Measurements from ENCODE around the gene CDHR3. TPM values are rescaled to one million over a fixed set of nuclear protein-coding genes. Genes with fewer than 3 reads are reported as not detected.

CDHR3 gene
- total and polyA plus RNA-seq, 2 donors (not counting 3 experiments of a cell fraction or from before 2014, with no cell fraction given), result 0.46 to 2.3 TPM

GRCh38 chr7:106057962-106058927 is 95.2 kb downstream of the CDHR3 start:
- H3K4me2 ChIP-seq (ENCODE audit: insufficient read depth, low read length), result no peak overlapping the region
- no peaks in the 10 kb centered on the region for H3K4me1 ChIP-seq (ENCODE audit: control insufficient read depth, extremely low read depth, insufficient read depth, low read length)
- dilution Hi-C loops (cut with MboI; ENCODE audit: extremely low pct_ligation_motif_present, low sequenced_read_pairs), result loop anchor here (25.0 kb wide), 1 partner anchor 104 kb away; no protein-coding TSS in a partner anchor
- no peak for TF ChIP-seq MYC (IDR thresholded peaks at IDR 0.05; ENCODE audit: low read depth, low read length)
- ChIA-PET CTCF (interaction anchor here (0.9 to 8.8 kb wide), 8 partner anchors 9 to 109 kb away, joined by 3 to 209 read pairs (median 4); no protein-coding TSS in a partner anchor), POLR2A (no interaction called here)
- no peaks in the 10 kb centered on the region for H3K79me2 ChIP-seq (ENCODE audit: control insufficient read depth, insufficient read depth, low read length)
- H3K9ac ChIP-seq (replicated peaks; ENCODE audit: extremely low read depth, insufficient read depth, low read length), result no peak overlapping the region
- no peak overlapping the region for H3K27ac ChIP-seq (ENCODE audit: insufficient read depth, low read depth, low read length)
- FAIRE-seq (no peak), DNase-seq (ENCODE audit: low read depth, low spot score) (no peak)
- no peaks in the 10 kb centered on the region for H4K20me1 ChIP-seq (replicated peaks; ENCODE audit: control insufficient read depth, extremely low read depth, insufficient read depth, low read length)
- H3K9me3 ChIP-seq (replicated peaks; ENCODE audit: control insufficient read depth, insufficient read depth, low read length), result no peaks in the 10 kb centered on the region
- H2AFZ ChIP-seq (ENCODE audit: low read depth, low read length), result no peak overlapping the region
- no peak overlapping the region for H3K4me3 ChIP-seq (replicated peaks in 1 of 3; ENCODE audit: insufficient read depth in 1 of 3, low read depth in 1 of 3, low read length in 3 of 3)
- H3K27me3 ChIP-seq (ENCODE audit: control insufficient read depth in 2 of 2, insufficient read depth in 2 of 2, low read length in 2 of 2), result peaks cover 0 to 3% of the 10 kb centered on the region in 2 experiments
- no peaks in the 10 kb centered on the region for H3K36me3 ChIP-seq (ENCODE audit: control insufficient read depth in 2 of 2, extremely low read depth in 1 of 2, insufficient read depth in 2 of 2, low read length in 2 of 2)
- intact Hi-C loops (cut with micrococcal nuclease), result loop anchor here (1.0 kb wide), 2 partner anchors 95 to 108 kb away; no protein-coding TSS in a partner anchor
- H3K9me1 ChIP-seq (replicated peaks; ENCODE audit: control insufficient read depth, extremely low read depth, insufficient read depth, low read length), result no peaks in the 10 kb centered on the region
- no TSS peak for BruUV-seq (replicated peaks)

- DNase-seq (ENCODE audit: low read depth, low spot score) (no peak), FAIRE-seq (no peak)
- H3K4me2 ChIP-seq (ENCODE audit: insufficient read depth, low read length), result no peak overlapping the region
- H3K27me3 ChIP-seq (ENCODE audit: control insufficient read depth in 2 of 2, insufficient read depth in 2 of 2, low read length in 2 of 2), result peaks cover 0 to 3% of the 10 kb centered on the region in 2 experiments
- no peaks in the 10 kb centered on the region for H3K79me2 ChIP-seq (ENCODE audit: control insufficient read depth, insufficient read depth, low read length)
- ChIA-PET POLR2A (no interaction called here), CTCF (interaction anchor here (0.9 to 8.8 kb wide), 6 partner anchors 13 to 108 kb away, joined by 3 to 209 read pairs (median 6); no protein-coding TSS in a partner anchor)
- H3K27ac ChIP-seq (ENCODE audit: insufficient read depth, low read depth, low read length), result no peak overlapping the region
- H3K9me1 ChIP-seq (replicated peaks; ENCODE audit: control insufficient read depth, extremely low read depth, insufficient read depth, low read length), result no peaks in the 10 kb centered on the region
- no TSS peak for BruUV-seq (replicated peaks)
- H4K20me1 ChIP-seq (replicated peaks; ENCODE audit: control insufficient read depth, extremely low read depth, insufficient read depth, low read length), result no peaks in the 10 kb centered on the region
- intact Hi-C loops (cut with micrococcal nuclease) (no loop called here), dilution Hi-C loops (cut with MboI; ENCODE audit: extremely low pct_ligation_motif_present, low sequenced_read_pairs) (loop anchor here (25.0 kb wide), 1 partner anchor 103 kb away; no protein-coding TSS in a partner anchor)
- TF ChIP-seq POLR2A (IDR thresholded peaks at IDR 0.05; ENCODE audit: low read depth, low read length) (no peak), CTCF (IDR thresholded peaks at IDR 0.05; ENCODE audit: extremely low read depth in 1 of 2, insufficient read depth in 1 of 2, low read depth in 1 of 2, low read length in 2 of 2) (no peak), POLR2AphosphoS5 (IDR thresholded peaks at IDR 0.05; ENCODE audit: insufficient read depth, low read depth, low read length) (no peak), FOS (IDR thresholded peaks at IDR 0.05; ENCODE audit: borderline replicate concordance, insufficient read depth, low read length) (no peak), JUN (IDR thresholded peaks at IDR 0.05; ENCODE audit: borderline replicate concordance, insufficient read depth, insufficient read length, low read depth) (no peak), GATA2 (IDR thresholded peaks at IDR 0.05; ENCODE audit: insufficient read depth, insufficient read length, low read depth, low read length) (no peak), MAX (IDR thresholded peaks at IDR 0.05; ENCODE audit: insufficient read depth, insufficient read length) (no peak), EZH2 (IDR thresholded peaks at IDR 0.05; ENCODE audit: borderline replicate concordance, low read depth, low read length, severe bottlenecking) (no peak), MYC (IDR thresholded peaks at IDR 0.05; ENCODE audit: low read depth, low read length) (no peak)
- peaks cover 6% of the 10 kb centered on the region for H3K4me1 ChIP-seq (ENCODE audit: control insufficient read depth, extremely low read depth, insufficient read depth, low read length)
- no peaks in the 10 kb centered on the region for H3K36me3 ChIP-seq (ENCODE audit: control insufficient read depth in 2 of 2, extremely low read depth in 1 of 2, insufficient read depth in 2 of 2, low read length in 2 of 2)
- no peak overlapping the region for H3K9ac ChIP-seq (replicated peaks; ENCODE audit: extremely low read depth, insufficient read depth, low read length)
- no peaks in the 10 kb centered on the region for H3K9me3 ChIP-seq (replicated peaks; ENCODE audit: control insufficient read depth, insufficient read depth, low read length)
- H2AFZ ChIP-seq (ENCODE audit: low read depth, low read length), result no peak overlapping the region
- no peak overlapping the region for H3K4me3 ChIP-seq (replicated peaks in 1 of 3; ENCODE audit: insufficient read depth in 1 of 3, low read depth in 1 of 3, low read length in 3 of 3)
Measured at GRCh38 chr7:106058928-106059324, 95.9 kb downstream of the CDHR3 start.

Measured in endothelial cell of umbilical vein (primary cell).